ENCODE measurements around the gene ALOX5AP.

The ALOX5AP gene

DNA sequence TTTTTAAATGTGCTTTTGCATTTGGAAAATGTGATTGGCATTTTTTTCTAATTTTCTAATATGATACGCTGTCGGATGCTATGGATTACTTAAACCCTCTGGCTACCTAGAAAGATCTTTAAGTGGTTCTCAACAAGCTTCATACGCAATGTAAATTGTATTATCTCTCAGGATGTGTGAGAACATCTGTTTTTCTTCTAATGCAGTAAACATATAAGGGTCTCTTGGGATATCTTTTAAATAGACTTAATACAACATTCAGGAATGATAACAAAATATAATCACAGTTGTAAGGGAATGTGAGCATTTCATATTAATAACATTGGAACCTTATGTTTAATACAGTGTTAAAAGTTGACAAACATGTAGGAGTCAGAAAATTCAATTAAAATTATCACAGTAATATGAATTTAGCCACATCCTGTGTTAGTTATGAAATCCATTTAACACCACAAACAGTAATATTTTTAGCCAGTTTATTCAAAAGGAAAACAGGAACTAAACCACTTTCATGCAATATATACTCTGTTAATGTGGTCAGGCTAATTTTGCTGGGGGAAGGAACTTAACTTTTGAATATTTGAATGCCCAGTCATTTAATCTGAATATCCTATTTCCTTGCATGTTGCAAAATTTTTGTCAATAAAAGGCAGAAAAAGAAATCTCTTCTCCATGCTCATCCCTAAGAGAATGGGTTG, 15.0 kb upstream of the ALOX5AP start:
- H3K27me3 ChIP-seq (ENCODE audit: insufficient read depth, poor library complexity, severe bottlenecking), result no peaks in the 10 kb centered on the region
- DNase-seq (ENCODE audit: low read depth in 1 of 2, low spot score in 1 of 2), result peak; percentile 55 to 80
- H3K4me3 ChIP-seq (replicated peaks; ENCODE audit: insufficient read depth, low read length), result no peak overlapping the region
- no peak for TF ChIP-seq GABPA (IDR thresholded peaks at IDR 0.05; ENCODE audit: low read depth)
- TF ChIP-seq, protein P1, sequence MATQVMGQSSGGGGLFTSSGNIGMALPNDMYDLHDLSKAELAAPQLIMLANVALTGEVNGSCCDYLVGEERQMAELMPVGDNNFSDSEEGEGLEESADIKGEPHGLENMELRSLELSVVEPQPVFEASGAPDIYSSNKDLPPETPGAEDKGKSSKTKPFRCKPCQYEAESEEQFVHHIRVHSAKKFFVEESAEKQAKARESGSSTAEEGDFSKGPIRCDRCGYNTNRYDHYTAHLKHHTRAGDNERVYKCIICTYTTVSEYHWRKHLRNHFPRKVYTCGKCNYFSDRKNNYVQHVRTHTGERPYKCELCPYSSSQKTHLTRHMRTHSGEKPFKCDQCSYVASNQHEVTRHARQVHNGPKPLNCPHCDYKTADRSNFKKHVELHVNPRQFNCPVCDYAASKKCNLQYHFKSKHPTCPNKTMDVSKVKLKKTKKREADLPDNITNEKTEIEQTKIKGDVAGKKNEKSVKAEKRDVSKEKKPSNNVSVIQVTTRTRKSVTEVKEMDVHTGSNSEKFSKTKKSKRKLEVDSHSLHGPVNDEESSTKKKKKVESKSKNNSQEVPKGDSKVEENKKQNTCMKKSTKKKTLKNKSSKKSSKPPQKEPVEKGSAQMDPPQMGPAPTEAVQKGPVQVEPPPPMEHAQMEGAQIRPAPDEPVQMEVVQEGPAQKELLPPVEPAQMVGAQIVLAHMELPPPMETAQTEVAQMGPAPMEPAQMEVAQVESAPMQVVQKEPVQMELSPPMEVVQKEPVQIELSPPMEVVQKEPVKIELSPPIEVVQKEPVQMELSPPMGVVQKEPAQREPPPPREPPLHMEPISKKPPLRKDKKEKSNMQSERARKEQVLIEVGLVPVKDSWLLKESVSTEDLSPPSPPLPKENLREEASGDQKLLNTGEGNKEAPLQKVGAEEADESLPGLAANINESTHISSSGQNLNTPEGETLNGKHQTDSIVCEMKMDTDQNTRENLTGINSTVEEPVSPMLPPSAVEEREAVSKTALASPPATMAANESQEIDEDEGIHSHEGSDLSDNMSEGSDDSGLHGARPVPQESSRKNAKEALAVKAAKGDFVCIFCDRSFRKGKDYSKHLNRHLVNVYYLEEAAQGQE (IDR thresholded peaks at IDR 0.05; ENCODE audit: insufficient replicate concordance, low read depth), result no peak
- TF ChIP-seq SPI1 (IDR thresholded peaks at IDR 0.05; ENCODE audit: borderline replicate concordance, low read depth), result peak; percentile 40; the same call in 1 of the 2 replicates
- peak; percentile 32; the same call in 1 of the 2 replicates for TF ChIP-seq POLR2AphosphoS5 (IDR thresholded peaks at IDR 0.05; ENCODE audit: low read depth)
- TF ChIP-seq, protein P2, sequence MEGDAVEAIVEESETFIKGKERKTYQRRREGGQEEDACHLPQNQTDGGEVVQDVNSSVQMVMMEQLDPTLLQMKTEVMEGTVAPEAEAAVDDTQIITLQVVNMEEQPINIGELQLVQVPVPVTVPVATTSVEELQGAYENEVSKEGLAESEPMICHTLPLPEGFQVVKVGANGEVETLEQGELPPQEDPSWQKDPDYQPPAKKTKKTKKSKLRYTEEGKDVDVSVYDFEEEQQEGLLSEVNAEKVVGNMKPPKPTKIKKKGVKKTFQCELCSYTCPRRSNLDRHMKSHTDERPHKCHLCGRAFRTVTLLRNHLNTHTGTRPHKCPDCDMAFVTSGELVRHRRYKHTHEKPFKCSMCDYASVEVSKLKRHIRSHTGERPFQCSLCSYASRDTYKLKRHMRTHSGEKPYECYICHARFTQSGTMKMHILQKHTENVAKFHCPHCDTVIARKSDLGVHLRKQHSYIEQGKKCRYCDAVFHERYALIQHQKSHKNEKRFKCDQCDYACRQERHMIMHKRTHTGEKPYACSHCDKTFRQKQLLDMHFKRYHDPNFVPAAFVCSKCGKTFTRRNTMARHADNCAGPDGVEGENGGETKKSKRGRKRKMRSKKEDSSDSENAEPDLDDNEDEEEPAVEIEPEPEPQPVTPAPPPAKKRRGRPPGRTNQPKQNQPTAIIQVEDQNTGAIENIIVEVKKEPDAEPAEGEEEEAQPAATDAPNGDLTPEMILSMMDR (IDR thresholded peaks at IDR 0.05; ENCODE audit: insufficient read depth, low read length), result no peak
- peak overlapping the region; percentile 71 for H3K27ac ChIP-seq (replicated peaks)

DNA sequence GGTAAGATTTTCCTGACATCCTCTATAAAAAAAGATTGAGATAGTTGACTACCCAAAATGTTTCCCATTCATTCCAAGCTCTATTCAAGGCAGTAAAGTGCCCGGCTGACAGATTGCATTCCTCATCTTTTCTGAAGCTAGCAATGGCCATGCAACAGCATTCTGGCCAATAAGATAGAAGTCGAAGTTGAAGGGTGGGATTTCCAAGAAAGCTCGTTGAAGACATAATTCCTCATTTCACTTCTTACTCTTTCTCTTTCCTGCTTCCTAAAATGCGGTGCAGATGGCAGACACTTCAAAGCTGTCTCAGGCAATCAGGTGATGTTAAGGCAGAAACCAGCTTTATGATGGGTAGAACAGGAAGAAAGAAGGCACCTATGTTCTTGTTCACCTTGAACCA, 13.4 kb upstream of the ALOX5AP start:
- TF ChIP-seq, protein P2 (IDR thresholded peaks at IDR 0.05; ENCODE audit: insufficient read depth, low read length), result no peak
- TF ChIP-seq, protein P1 (IDR thresholded peaks at IDR 0.05; ENCODE audit: insufficient replicate concordance, low read depth), result no peak
- no peak overlapping the region for H3K4me3 ChIP-seq (replicated peaks; ENCODE audit: insufficient read depth, low read length)
- no peak for DNase-seq (ENCODE audit: low read depth in 1 of 2, low spot score in 1 of 2)
- H3K27ac ChIP-seq (replicated peaks), result no peak overlapping the region
- H3K27me3 ChIP-seq (ENCODE audit: insufficient read depth, poor library complexity, severe bottlenecking), result no peaks in the 10 kb centered on the region

DNA sequence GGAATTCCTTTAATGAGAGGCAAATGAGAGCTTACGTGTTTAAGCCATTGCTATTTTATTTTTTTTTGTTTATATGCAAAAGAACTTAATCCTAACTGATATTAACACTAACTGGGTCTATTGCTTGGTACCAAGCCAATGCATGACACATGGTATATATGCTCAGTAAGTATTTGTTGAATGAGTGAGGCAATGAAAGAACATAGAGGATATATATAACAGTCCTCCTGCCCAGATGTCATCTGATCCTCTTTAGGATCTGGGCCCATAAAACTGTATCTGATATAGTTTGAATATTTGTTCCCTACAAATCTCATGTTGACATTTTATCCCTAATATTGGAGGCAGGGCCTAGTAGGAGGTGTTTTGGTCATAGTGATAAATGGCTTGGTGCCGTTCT, 13.0 kb upstream of the ALOX5AP start:
- H3K4me3 ChIP-seq (replicated peaks; ENCODE audit: insufficient read depth, low read length), result no peak overlapping the region
- no peak for DNase-seq (ENCODE audit: low read depth in 1 of 2, low spot score in 1 of 2)
- no peaks in the 10 kb centered on the region for H3K27me3 ChIP-seq (ENCODE audit: insufficient read depth, poor library complexity, severe bottlenecking)
- H3K27ac ChIP-seq (replicated peaks), result no peak overlapping the region
- TF ChIP-seq SPI1 (IDR thresholded peaks at IDR 0.05; ENCODE audit: borderline replicate concordance, low read depth) (no peak), POLR2AphosphoS5 (IDR thresholded peaks at IDR 0.05; ENCODE audit: low read depth) (no peak), GABPA (IDR thresholded peaks at IDR 0.05; ENCODE audit: low read depth) (no peak)
- TF ChIP-seq, protein P1 (IDR thresholded peaks at IDR 0.05; ENCODE audit: insufficient replicate concordance, low read depth), result no peak
- TF ChIP-seq, protein P2 (IDR thresholded peaks at IDR 0.05; ENCODE audit: insufficient read depth, low read length), result no peak
